HG02938 (cell line): ENCODE data around the gene VMAC.

ENCODE experiments used
- ATAC-seq: cut with Tn5 transposase; IDR thresholded peaks from one replicate; pipeline ENCODE4 v1.9.1; 2021; ENCODE audit warnings: mild to moderate bottlenecking, moderate library complexity; ENCODE audit not compliant: unreplicated experiment

Gene VMAC

DNA sequence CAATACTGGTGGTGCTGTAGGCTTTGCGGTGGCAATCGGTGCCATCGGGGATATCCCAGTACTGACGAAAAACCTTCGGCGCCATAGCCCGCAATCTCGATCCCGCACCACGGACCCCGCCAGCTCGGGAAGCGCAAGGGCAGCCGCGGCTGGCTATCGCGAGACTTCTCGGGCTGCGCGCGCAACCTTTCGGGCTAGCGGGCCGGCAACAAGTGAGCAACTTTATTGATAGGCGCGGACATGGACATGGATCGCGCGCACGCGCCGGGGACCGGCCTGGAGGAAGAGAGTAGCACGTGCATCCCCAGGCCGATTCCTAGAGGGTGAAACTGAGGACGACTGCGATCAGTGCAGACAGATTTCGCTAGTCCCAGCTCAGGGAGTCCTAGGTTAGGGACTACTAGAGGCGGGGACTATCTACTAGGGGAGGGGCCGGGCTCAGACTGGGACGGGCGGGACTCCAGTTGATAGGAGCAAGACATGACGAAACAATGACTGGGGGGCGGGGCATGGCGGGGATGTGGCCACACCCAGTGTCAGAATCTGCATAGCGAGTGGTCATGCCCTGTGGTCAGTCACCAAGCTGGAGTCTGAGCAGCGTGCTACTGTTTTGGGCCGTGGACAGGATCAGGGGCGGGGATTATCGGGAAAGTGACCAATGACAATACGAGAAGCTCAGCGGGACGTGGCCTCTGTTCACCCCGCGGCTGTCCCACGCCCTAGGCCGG lies 884 bp upstream of the VMAC start, which contains the start of gene NDUFA11:
NDUFA11 (minus strand) TSS at position 167 of the 728 bp plus-strand sequence; CDS start at position 85, 82 bp downstream.
- ATAC-seq: peak; percentile 34

DNA sequence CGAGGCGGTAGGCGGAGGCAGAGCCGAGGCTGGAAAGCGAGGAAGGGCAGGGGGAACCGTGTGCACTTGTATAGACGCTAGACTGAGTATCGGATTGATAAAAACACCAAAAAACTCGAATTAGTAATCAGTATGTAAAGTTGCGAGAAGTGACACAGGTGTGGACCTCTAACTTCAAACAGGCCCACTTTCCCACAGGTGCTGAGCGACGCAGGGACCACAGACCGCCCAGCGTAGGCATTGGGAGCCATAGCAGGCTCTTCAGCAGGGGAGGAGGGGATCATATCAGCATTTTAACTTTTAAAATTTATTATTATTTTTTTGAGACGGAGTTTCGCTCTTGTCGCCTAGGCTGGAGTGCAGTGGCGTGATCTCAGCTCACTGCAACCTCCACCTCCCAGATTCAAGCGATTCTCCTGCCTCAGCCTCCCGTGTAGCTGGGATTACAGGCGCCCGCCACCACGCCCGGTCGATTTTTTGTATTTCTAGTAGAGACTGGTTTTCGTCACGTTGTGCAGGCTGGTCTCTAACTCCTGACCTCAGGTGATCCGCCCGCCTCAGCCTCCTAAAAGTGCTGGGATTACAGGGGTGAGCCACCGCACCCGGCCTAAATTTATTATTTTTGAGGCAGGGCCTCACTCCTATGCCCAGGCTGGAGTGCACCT lies 574 bp downstream of the VMAC start:
- no peak for ATAC-seq

DNA sequence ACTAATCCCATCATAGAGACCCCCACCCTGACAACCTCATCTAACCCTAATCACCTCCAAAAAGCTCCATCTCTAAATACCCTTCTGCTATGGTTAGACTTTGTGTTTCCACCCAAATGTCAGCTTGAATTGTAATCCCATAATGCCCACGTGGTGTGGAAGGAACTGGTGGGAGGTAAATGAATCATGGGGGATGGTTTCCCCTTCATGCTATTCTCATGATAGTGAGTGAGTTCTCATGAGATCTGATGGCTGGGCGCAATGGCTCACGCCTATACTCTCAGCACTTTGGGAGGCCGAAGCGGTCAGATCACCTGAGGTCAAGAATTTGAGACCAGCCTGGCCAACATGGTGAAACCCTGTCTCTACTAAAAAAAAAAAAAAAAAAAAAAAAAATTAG lies 2.6 kb downstream of the VMAC start:
- ATAC-seq: no peak

DNA sequence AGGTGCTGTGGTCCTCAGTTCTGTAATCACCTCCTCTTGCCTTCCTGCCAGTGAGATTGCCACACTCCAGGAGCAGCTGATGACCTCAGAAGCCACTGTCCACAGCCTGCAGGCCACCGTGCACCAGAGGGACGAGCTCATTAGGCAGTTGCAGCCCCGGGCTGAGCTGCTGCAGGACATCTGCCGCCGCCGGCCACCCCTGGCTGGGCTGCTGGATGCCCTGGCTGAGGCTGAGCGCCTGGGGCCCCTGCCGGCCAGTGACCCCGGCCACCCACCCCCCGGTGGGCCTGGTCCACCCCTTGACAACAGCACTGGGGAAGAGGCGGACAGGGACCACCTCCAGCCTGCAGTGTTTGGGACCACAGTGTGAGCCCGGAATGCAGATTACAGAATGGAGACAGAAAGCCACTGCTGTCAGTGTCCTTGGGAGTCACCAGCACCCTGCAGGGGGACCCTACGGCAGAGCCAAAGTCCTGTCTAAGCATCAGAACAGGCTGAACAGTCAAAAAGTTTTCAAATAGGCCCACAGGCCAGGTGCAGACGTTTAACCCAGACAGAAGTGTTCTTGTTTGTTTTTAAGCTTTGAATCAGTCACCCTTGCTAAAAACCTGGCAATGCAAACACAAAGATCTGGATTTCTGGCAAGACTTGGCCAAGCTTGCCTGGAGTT lies 4.2 kb downstream of the VMAC start:
- ATAC-seq: no peak

DNA sequence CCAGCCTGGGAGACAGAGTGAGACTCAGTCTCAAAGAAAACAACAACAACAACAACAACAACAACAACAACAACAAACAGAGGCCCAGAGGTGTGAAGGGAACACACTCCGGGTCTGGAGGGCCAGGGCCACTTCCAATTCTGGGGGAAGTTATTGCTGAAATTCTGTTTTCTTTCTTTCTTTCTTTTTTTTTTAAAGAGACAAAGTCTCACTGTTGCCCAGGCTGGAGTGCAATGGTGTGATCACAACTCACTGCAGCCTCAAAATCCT lies 5.9 kb downstream of the VMAC start:
- ATAC-seq: no peak

DNA sequence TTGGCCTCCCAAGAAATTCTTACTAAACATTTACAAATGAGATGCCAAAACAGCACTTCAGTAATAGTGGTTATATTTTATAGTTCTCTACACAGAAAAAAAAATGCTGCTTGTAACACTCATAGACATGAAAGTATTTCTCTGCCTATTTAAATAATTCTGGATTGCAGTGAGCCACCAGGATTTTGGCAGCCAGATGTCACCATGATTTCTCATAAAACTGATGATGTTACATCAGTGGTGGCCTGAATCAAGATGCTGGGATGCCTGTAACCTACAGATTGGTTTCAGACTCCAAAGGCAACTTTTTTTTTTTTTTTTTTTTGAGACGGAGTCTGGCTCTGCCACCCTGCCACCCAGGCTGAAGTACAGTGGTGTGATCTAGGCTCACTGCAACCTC lies 6.7 kb downstream of the VMAC start:
- no peak for ATAC-seq

DNA sequence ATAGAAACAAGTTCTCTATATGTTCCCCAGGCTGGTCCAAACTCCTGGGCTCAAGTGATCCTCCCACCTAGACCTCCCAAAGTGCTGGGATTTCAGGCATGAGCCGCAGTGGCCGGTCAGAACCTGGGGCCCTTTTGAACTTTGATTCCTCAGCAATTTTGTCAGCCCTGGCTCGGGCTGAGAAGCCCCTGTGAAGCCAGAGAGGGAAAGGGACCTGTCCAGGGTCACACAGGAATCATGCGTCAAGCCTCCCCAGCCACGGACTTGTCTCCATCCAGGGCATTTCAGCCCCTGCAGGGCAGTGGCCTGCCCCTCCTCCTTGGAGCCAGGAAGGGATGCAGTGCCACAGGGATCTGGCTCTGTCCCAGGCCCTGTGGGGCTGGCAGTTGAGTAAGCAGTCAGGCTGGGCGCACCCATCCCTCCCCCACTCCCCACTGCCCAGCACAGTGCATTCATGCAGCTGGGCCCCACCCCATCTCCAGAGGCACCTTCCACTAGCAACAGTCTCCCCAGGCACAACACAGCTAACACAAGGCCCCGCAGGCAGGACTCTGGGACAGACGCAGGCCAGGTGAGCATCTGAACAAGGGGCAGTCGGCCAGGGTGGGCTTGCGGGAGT lies 9.2 kb downstream of the VMAC start, which contains the start of gene CAPS:
CAPS (plus strand) TSS at position 516 of the 619 bp plus-strand sequence. CDS start 153 bp downstream, outside the sequence.
- no peak for ATAC-seq

DNA sequence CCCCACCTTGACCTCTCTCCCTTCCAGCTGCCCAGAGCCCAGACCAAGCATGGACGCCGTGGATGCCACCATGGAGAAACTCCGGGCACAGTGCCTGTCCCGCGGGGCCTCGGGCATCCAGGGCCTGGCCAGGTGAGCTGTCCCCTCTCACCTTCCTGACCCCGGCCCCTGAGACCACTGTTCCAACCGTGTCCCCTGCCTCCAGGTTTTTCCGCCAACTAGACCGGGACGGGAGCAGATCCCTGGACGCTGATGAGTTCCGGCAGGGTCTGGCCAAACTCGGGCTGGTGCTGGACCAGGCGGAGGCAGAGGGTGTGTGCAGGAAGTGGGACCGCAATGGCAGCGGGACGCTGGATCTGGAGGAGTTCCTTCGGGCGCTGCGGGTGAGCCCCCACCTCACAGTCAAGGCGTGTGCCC lies 9.7 kb downstream of the VMAC start:
- no peak for ATAC-seq

DNA sequence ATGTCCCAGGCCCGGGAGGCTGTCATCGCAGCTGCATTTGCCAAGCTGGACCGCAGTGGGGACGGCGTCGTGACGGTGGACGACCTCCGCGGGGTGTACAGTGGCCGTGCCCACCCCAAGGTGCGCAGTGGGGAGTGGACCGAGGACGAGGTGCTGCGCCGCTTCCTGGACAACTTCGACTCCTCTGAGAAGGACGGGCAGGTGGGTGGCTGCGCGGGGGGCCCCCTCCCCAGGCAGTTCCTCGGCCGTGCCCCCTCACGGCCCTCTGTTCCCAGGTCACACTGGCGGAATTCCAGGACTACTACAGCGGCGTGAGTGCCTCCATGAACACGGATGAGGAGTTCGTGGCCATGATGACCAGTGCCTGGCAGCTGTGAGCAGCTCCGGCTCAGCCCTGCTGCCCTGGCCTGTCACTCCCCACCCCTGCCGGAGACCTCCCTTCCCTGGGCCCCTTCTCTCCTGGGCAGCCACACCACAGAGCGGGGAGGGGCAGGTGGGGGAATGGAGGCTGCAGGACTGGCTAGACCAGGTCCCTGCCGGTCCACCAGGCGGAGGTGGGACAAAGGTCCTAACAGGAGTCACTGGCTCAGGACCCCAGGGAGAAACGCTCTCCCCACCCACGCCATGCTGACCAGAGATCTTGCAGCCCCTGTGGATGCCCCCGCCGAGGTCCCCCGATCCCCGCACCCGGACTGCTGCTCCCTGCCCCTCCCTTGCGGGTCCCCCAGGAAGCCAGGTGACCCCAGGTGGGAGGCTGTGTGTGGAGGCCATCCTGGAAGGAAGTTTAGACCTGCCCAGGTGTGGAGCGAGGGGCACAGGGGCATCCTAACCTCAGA lies 10.5 kb downstream of the VMAC start:
- no peak for ATAC-seq

DNA sequence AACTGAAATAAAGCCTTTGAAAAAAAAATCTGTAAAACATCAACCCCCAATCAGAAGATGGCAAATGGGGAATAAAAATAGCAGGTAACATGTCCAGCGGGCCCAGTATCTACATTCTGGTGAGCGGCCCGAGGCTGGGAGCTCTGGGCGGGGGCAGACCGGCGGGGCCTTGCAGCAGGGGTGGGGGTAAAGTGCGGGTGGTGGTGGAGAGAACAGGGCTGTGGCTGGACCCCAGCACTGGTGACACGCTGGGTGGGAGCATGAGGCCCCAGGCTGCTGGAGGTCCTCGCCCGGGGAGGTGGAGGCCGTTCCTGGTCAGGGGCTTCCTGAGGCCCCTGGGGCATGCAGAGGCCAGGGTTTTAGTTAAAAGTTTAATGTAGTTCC lies 11.1 kb downstream of the VMAC start:
- ATAC-seq: no peak

DNA sequence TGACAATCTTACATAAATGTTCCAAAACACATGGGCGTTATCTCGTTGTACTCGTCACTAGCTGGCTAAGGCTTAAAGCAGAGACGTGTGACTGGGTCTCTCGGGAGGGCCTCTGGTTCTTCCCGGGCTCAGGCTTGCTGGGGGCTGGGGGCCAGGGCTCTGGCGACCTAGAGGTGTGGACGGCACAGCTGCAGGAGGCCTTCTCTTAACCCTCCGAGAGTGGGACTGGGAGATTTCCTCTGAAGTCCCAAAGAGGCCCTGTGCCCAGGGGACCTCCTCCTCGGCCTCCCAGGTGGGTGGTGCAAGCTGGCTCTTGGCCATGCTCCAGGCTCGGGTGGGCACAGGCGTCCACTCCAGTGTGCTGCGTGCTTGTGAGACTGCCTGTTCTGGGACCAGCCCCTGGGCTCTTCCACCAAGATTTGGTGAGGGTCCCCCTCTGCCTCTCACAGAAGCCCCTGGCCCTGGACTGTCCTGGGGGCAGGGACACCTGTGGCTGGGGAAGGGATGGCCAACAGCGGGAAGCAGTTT lies 11.6 kb downstream of the VMAC start:
- no peak for ATAC-seq

DNA sequence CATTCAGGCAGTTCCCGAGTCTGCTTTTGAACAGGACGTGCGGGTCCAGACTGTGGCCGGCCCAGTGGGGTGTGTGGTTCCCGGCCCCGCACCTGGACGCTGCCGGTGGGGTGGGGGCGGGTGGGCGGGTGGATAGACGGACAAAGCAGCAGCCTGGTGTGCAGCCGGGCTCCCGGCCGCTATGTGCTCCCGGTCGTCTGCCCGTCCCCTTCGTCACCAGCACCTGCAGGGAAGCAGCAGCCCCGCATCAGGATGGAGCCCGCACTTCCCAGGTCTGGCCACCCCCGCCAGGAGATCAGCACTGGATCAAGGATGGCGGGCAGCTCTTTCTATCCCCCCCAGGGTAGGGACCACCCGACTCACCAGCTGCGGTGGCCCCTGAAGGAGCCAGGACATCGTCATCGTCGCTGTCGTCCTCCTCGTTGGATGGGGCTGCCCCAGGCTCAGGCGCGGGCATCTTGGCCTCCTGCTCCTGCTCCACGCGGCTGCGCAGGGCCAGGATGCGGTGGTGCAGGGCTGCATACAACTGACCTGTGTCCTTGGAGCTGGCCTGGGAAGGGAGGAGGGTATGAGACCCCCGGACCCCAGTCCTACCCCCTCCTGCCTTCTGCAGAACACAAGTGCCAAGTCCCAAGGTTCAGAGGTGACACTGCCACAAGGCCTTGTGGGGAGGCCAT lies 12.9 kb downstream of the VMAC start:
- ATAC-seq: no peak

DNA sequence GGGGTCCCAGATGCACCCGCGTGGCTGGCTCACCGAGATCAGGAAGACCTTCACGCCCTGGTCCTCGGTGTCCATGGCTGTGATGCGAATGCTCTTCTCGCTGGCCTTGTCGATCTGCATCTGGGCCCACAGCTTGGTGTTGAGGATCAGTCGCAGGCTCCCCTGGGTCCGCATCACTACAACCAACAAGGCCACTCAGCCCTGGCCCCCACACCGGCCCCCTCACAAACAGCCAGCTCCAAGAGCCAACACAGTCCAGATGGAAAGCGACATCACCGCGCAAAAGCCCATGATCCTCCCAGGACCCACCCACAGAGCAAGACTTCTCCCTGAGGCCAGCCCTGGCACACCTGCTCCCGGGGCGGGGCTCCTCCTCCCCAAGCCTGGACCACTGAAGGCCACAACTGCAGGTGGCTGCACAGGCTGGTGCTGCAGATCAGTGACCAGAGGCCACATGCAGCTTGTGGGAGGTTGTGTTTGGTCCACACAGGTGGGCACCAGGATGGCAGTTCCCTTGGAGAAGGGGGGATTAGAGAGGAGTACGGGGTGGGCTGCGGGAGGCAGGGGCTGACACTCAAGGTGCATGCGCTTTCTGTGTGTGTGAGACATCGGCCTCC lies 13.9 kb downstream of the VMAC start:
- no peak for ATAC-seq

DNA sequence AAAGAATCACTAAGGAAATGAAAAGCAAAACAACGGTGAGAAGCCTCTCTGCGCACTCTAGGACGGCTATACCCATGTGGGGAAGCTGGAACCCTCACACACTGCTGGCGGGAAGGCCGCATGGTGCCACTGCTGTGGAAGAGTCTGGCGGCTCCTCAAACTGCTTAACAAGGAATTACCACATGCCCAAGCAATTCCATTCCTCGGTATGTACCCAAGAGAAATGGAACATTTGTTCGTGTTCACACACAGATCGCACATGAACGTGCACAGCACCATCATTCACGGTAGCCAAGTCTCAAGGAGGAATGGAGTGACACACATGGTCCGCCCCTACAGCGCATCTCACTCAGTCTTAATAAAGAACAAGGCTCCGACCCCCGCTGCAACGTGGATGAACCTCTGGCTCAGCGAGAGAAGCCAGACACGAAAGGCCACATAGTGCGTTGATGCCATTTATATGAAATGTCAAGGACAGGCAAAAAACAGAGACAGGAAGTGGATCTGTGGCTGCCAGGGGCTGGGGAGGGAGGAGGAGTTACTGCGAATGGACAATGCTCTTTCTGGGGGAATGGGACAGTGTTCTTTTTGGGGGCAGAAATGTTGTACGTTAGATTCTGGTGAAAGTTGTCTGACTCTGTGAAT lies 17.0 kb downstream of the VMAC start:
- ATAC-seq: no peak

DNA sequence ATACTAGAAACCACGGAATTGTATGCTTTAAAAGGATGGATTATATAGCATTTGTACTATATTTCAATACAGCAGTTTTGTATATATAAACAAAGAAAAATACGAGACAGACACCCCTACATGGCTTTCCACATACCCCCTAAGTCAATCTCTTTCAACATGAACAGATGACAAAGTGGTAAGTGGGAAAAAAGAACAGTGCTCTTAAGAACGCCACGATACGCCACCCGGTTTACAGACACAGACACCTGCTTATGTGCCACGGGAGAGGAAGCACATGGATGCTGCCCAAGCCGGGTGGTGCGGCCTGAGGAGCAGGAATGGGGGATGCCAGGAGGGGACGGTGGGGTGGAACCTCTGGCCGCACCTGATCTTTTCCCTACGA lies 17.5 kb downstream of the VMAC start:
- ATAC-seq: no peak

DNA sequence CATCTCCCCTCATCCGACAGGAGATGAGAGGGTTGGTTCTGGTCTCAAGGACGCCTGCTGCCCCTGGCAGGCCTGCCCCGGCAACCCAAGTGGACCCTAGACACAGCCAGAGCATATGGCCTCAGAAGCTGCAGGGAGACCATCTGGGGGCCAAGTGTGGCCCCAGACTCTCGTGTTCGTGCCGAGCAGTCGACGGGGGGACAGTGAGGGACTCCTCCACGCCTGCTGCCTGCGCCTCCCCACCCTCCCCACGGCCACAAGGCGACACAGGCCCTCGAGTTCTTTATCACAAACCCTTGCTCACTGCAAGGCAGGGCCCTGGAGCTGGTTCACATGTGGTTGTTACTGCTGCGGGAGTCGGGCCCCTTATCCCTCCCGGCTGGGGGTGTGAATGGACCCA lies 18.7 kb downstream of the VMAC start:
- ATAC-seq: no peak

DNA sequence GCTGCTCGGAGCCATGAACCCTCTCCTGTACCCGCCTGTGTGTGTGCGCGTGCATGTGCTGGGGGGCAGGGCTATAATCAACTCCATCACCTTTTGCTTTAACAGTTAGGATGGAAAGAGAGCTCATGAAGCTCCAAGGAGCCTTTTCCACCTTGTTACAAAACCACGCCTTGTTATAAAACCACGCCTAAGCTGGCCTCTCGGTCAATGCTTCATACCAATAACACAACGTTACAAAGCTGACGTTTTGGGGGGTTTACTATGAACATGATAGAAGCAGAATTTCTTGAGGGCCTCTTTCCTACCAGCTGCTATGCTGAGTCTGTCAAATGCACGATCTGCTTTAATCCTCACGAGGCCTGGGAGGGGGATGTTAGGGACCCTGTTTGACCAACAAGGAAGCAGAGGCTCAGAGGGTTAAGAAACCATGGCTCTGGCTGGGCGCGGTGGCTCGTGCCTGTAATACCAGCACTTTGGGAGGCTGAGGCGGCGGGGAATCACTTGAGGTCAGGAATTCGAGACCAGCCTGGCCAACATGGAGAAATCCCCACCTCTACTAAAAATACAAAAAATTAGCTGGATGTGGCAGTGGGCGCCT lies 21.3 kb downstream of the VMAC start:
- ATAC-seq: no peak

DNA sequence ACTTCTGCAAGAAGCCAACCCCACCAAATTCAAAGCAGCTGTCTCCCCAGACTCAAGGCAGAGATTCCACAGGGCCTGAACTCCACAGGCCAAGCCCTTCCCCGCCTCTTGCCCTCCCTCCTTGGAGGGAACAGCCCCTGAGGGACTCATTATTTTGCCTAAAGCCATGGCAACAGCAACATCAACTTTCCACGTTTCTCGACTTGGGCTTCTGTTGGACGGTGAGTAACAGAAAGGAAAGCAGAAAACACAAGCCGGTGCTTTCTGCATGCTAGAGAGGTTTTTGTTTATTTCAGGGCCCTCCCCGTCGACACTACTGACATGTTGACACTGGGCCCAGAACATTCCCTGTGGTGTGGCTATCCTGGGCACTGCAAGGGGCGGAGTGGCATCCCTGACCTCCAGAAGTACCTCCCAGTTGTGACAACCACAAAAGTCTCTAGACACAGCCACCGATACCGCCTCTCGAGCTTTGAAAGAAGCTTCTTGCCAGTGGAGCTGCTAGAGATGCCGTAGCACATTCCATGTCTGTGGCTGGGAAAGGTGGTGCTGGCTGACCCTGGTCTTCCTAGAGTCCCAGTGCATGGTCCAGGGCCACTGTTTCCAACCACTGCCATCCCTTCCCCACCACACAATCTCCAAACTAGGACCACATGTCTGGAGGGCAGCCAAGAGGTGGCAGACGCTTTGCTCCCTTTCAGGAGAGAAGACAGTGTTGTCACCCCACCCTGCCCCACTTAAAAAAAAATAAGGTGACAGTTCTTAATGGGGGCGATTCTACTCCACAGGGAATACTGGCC lies 22.2 kb downstream of the VMAC start:
- no peak for ATAC-seq
